Right cardiac atrium (tissue), 5 donors: ENCODE measurements around the gene FAM3C. TPM values are rescaled to one million over a fixed set of nuclear protein-coding genes. Genes with fewer than 3 reads are reported as not detected.
"Not testable (repeated sequence)": the region's sequence is repeated elsewhere in the genome, so short reads cannot be mapped to it uniquely, and the experiment has no call there.

Experiments
- ATAC-seq, 2 donors: fragments of 200-7000 bp; cut with Tn5 transposase; one replicate each; pipeline versions ENCODE4 v1.8.0 to v1.9.1; 2020; ENCODE audit warnings: moderate library complexity in 2 of 2, mild to moderate bottlenecking in 1 of 2
- DNase-seq, 3 donors: peaks; one replicate each; pipeline ENCODE4 v3.0.0-alpha.2; 2020
- H3K27ac ChIP-seq: one replicate; pipeline ENCODE4 v1.5.1; 2013; ENCODE audit warnings: mild to moderate bottlenecking, low read length, control low read depth, moderate library complexity
- H3K27me3 ChIP-seq: one replicate; pipeline ENCODE4 v1.6.1; 2013; ENCODE audit not compliant: control insufficient read depth, insufficient read depth
- H3K4me1 ChIP-seq: one replicate; pipeline ENCODE4 v1.6.1; 2013; ENCODE audit warnings: low read length; ENCODE audit not compliant: control insufficient read depth, insufficient read depth
- H3K4me3 ChIP-seq: one replicate; pipeline ENCODE4 v1.5.1; 2013; ENCODE audit warnings: low read length, control low read depth
- H3K9me3 ChIP-seq: one replicate; pipeline ENCODE4 v1.6.1; 2013; ENCODE audit warnings: low read length; ENCODE audit not compliant: control insufficient read depth
- WGBS: extraction: QIAGEN DNeasy Blood & Tissue Kit; methylation state at CpG from one replicate; pipeline ENCODE4 v1.1.7; 2013; 5-methylcytosine and 5-hydroxymethylcytosine counted together
- intact Hi-C, 4 donors: fragments of 100-400 bp; cut with DNase I; formaldehyde crosslinking; loops; one replicate each; pipeline versions ENCODE4 v1.11.0 to v1.14.0; 2022 to 2023
- long read RNA-seq, 4 donors: library from polyadenylated mRNA; unstranded; transcript quantifications; one replicate each; pipeline ENCODE4 v2.0.0, GENCODE V29; 2020 to 2021
- polyA plus RNA-seq: library from polyadenylated mRNA; stranded (reverse); fragments of 200-250 nt; gene quantifications from one replicate; pipeline ENCODE4 v1.2.3, GENCODE V29; 2013
- total RNA-seq, 4 donors: library from RNA; stranded (reverse); fragmentation: NEBNext Ultra II Directional; extraction: Animal tissue kit (Norgen Biotek cat#: 25700); gene quantifications; one replicate each; pipeline ENCODE4 v1.2.1, GENCODE V29; 2021
- donor health status: healthy with polysubstance abuse.
- donor health status: DM: no; HTN: yes; CAD: no.
- donor health status: DM: no; HTN: no; CAD: no.
- donor health status: DM: no; HTN: yes; CAD: no; lungs with severe emphysema.
- donor health status: DM: yes; HTN: yes; CAD: no.

FAM3C gene
- 10 to 100 TPM; 60.4 to 69.6 (median 60.8) TPM for total RNA-seq
- polyA plus RNA-seq = 45.5 TPM
- long read RNA-seq, donor 1, transcript FAM3C-201 (10 exons, 2,508 nt) = major isoform, 223 of 233 reads
- long read RNA-seq, donor 1, partial matches to known transcripts = 6 of 233 reads
- long read RNA-seq, donor 1, other reads (novel, unspliced or antisense) = 4 of 233 reads
- long read RNA-seq, donor 2, transcript FAM3C-201 (10 exons, 2,508 nt) = major isoform, 48 of 55 reads
- long read RNA-seq, donor 2, partial matches to known transcripts = 4 of 55 reads
- long read RNA-seq, donor 2, other reads (novel, unspliced or antisense) = 3 of 55 reads
- long read RNA-seq, donor 3, transcript FAM3C-201 (10 exons, 2,508 nt) = major isoform, 87 of 101 reads
- long read RNA-seq, donor 3, partial matches to known transcripts = 6 of 101 reads
- long read RNA-seq, donor 3, other reads (novel, unspliced or antisense) = 8 of 101 reads
- long read RNA-seq, donor 4, transcript FAM3C-201 (10 exons, 2,508 nt) = major isoform, 89 of 93 reads
- long read RNA-seq, donor 4, partial matches to known transcripts = 1 of 93 reads
- long read RNA-seq, donor 4, other reads (novel, unspliced or antisense) = 3 of 93 reads

- peak within 1 kb of the TSS; percentile 97 for H3K4me3 ChIP-seq
- no peaks in the 10 kb centered on the region for H3K9me3 ChIP-seq
- WGBS = under 1% methylated on average over 84 of the region's 85 CpGs
- H3K4me1 ChIP-seq = no peaks in the 10 kb centered on the region
- ATAC-seq (peak; percentile 99), DNase-seq (peak; percentile 96 to 98 (median 97))
- no peaks in the 10 kb centered on the region for H3K27me3 ChIP-seq
- peak within 1 kb of the TSS; percentile 74 for H3K27ac ChIP-seq
- intact Hi-C loops = no loop called here
These were observed at the start of gene FAM3C for GRCh38 chr7:121395961-121396757. Gene FAM3C (minus strand): TSS chr7:121396308. CDS start chr7:121382969, 13,339 bp downstream.

- intact Hi-C loops = no loop called here
- ATAC-seq (no peak), DNase-seq (no peak)
- Histone ChIP-seq H3K27ac (no peak overlapping the region), H3K4me3 (no peak overlapping the region), H3K9me3 (no peaks in the 10 kb centered on the region), H3K27me3 (no peaks in the 10 kb centered on the region), H3K4me1 (no peaks in the 10 kb centered on the region)
- WGBS = 86% methylated on average over 2 of the region's 2 CpGs
These were observed 46.7 kb upstream of the FAM3C start for GRCh38 chr7:121442845-121443244.

GRCh38 chr7:121440857-121441503 lies 44.9 kb upstream of the FAM3C start:
- WGBS = 87% methylated on average over 18 of the region's 18 CpGs
- H3K9me3 ChIP-seq = no peaks in the 10 kb centered on the region
- H3K27ac ChIP-seq = no peak overlapping the region
- no peaks in the 10 kb centered on the region for H3K4me1 ChIP-seq
- DNase-seq (peak in 2 of 3 donors; percentile 38 to 51), ATAC-seq (peak; percentile 33 to 42)
- intact Hi-C loops = no loop called here
- H3K4me3 ChIP-seq = no peak overlapping the region
- no peaks in the 10 kb centered on the region for H3K27me3 ChIP-seq

- peak; percentile 55 to 79 for ATAC-seq
- Histone ChIP-seq H3K4me3 (peak overlapping the region; percentile 50), H3K27ac (peak overlapping the region; percentile 58)
- H3K4me1 ChIP-seq, H3K9me3 ChIP-seq, intact Hi-C loops, H3K27me3 ChIP-seq: not testable (repeated sequence)
- WGBS = 3% methylated on average over 12 of the region's 12 CpGs
- peak; percentile 83 to 96 (median 93) for DNase-seq
These were observed 42.2 kb upstream of the FAM3C start for GRCh38 chr7:121438043-121438955.

GRCh38 chr7:121437470-121437869 lies 41.4 kb upstream of the FAM3C start:
- ATAC-seq (no peak), DNase-seq (no peak)
- 89% methylated on average over 6 of the region's 6 CpGs for WGBS
- no peak overlapping the region for H3K4me3 ChIP-seq
- H3K4me1 ChIP-seq = no peaks in the 10 kb centered on the region
- intact Hi-C loops = no loop called here
- no peak overlapping the region for H3K27ac ChIP-seq
- no peaks in the 10 kb centered on the region for H3K9me3 ChIP-seq
- H3K27me3 ChIP-seq = no peaks in the 10 kb centered on the region

GRCh38 chr7:121436688-121437087 lies 40.6 kb upstream of the FAM3C start:
- no peaks in the 10 kb centered on the region for H3K4me1 ChIP-seq
- no peaks in the 10 kb centered on the region for H3K9me3 ChIP-seq
- H3K27ac ChIP-seq = no peak overlapping the region
- ATAC-seq (no peak), DNase-seq (no peak)
- no peak overlapping the region for H3K4me3 ChIP-seq
- no peaks in the 10 kb centered on the region for H3K27me3 ChIP-seq
- intact Hi-C loops = no loop called here
- WGBS = 91% methylated on average over 7 of the region's 7 CpGs

- no peaks in the 10 kb centered on the region for H3K27me3 ChIP-seq
- H3K27ac ChIP-seq = no peak overlapping the region
- H3K4me1 ChIP-seq = no peaks in the 10 kb centered on the region
- H3K9me3 ChIP-seq = no peaks in the 10 kb centered on the region
- H3K4me3 ChIP-seq = no peak overlapping the region
- DNase-seq = no peak
- intact Hi-C loops = no loop called here
- WGBS = 94% methylated on average over 1 of the region's 1 CpG
- ATAC-seq = no peak
These were observed 40.0 kb upstream of the FAM3C start for GRCh38 chr7:121436136-121436535.

- intact Hi-C loops = no loop called here
- no peaks in the 10 kb centered on the region for H3K27me3 ChIP-seq
- 81% methylated on average over 2 of the region's 2 CpGs for WGBS
- no peaks in the 10 kb centered on the region for H3K4me1 ChIP-seq
- DNase-seq = no peak
- no peak for ATAC-seq
- H3K9me3 ChIP-seq = no peaks in the 10 kb centered on the region
- H3K27ac ChIP-seq = no peak overlapping the region
- no peak overlapping the region for H3K4me3 ChIP-seq
These were observed 37.7 kb upstream of the FAM3C start for GRCh38 chr7:121433775-121434174.

GRCh38 chr7:121432486-121432885 lies 36.4 kb upstream of the FAM3C start:
- H3K4me3 ChIP-seq, ATAC-seq, H3K27ac ChIP-seq, intact Hi-C loops, H3K27me3 ChIP-seq, H3K9me3 ChIP-seq, DNase-seq, H3K4me1 ChIP-seq: not testable (repeated sequence)
- WGBS = 92% methylated on average over 4 of the region's 4 CpGs

- intact Hi-C loops = no loop called here
- WGBS = 89% methylated on average over 2 of the region's 2 CpGs
- H3K27me3 ChIP-seq = no peaks in the 10 kb centered on the region
These were observed 35.9 kb upstream of the FAM3C start for GRCh38 chr7:121431996-121432395.

More at GRCh38 chr7:121431996-121432395, 35.9 kb upstream of the FAM3C start:
- no peak overlapping the region for H3K27ac ChIP-seq
- DNase-seq = no peak
- no peak overlapping the region for H3K4me3 ChIP-seq
- no peaks in the 10 kb centered on the region for H3K4me1 ChIP-seq
- H3K9me3 ChIP-seq = no peaks in the 10 kb centered on the region
- ATAC-seq = no peak
